Panc1 (cell line): ENCODE measurements around the gene NCAM1. TPM values are rescaled to one million over a fixed set of nuclear protein-coding genes. Genes with fewer than 3 reads are reported as not detected.

Experiments
- ATAC-seq: fragments of 200-7000 bp; cut with Tn5 transposase; 2 replicates; pipeline ENCODE4 v1.9.1; 2020; ENCODE audit warnings: mild to moderate bottlenecking, moderate library complexity
- BruUV-seq: library from RNA; stranded (reverse); fragments of 400-500 nt; replicated peaks from 2 replicates; lab custom pipeline; 2021; lab: Mats Ljungman, UMichigan
- CTCF ChIA-PET: fragments of 300-600 bp; sonication (Branson Sonifier 250); formaldehyde crosslinking; loops from one replicate; lab custom pipeline; 2022; ENCODE audit warnings: antibody characterized with exemption; lab: Charles Lee
- POLR2A ChIA-PET: fragments of 300-600 bp; sonication (Branson Sonifier 250); formaldehyde crosslinking; loops from one replicate; lab custom pipeline; 2022; ENCODE audit warnings: antibody characterized with exemption; lab: Charles Lee
- DNase-seq: peaks from one replicate; pipeline ENCODE4 v3.0.0-alpha.2; 2010; ENCODE audit warnings: low read depth, low spot score
- H3K27ac ChIP-seq: 2 replicates; pipeline ENCODE4 v1.5.1; 2011; ENCODE audit warnings: mild to moderate bottlenecking, low read length, inconsistent platforms
- H3K27me3 ChIP-seq: fragments of 200-500 bp; sonication (Bioruptor generic); 2 replicates; pipeline ENCODE4 v1.6.0; 2014; ENCODE audit warnings: low read length, inconsistent platforms; ENCODE audit not compliant: control insufficient read depth, insufficient read depth
- H3K36me3 ChIP-seq: fragments of 200-500 bp; sonication (Bioruptor generic); 2 replicates; pipeline ENCODE4 v1.5.1; 2014; ENCODE audit warnings: inconsistent platforms, mild to moderate bottlenecking, low read length, moderate library complexity; ENCODE audit not compliant: control insufficient read depth, insufficient read depth
- H3K4me1 ChIP-seq: 2 replicates; pipeline ENCODE4 v1.5.1; 2011; ENCODE audit warnings: inconsistent platforms, mild to moderate bottlenecking, low read length, moderate library complexity; ENCODE audit not compliant: control insufficient read depth, insufficient read depth
- H3K4me3 ChIP-seq, 2 experiments: 2 replicates each; pipeline ENCODE4 v1.5.1; 2011 to 2012; ENCODE audit warnings: low read depth in 2 of 2, low read length in 2 of 2, mild to moderate bottlenecking in 2 of 2, inconsistent platforms in 1 of 2, moderate library complexity in 1 of 2
- H3K9me3 ChIP-seq: fragments of 200-500 bp; sonication (Bioruptor generic); 2 replicates; pipeline ENCODE4 v1.5.1; 2014; ENCODE audit warnings: low read depth, mild to moderate bottlenecking, inconsistent platforms, low read length, moderate library complexity; ENCODE audit not compliant: control insufficient read depth, insufficient read depth
- CTCF ChIP-seq: fragments of 450-650 bp; IDR thresholded peaks from 2 replicates; pipeline ENCODE4 v1.5.1; 2017; ENCODE audit warnings: mild to moderate bottlenecking
- POLR2AphosphoS5 ChIP-seq: IDR thresholded peaks from 2 replicates; pipeline ENCODE4 v1.6.1; 2012; ENCODE audit warnings: mild to moderate bottlenecking, low read depth, low read length, moderate library complexity
- SIN3A ChIP-seq: IDR thresholded peaks from 2 replicates; pipeline ENCODE4 v1.6.1; 2012; ENCODE audit warnings: low read depth, mild to moderate bottlenecking, low read length, moderate library complexity, borderline replicate concordance; ENCODE audit not compliant: insufficient read depth
- TCF7L2 ChIP-seq: IDR thresholded peaks from 2 replicates; pipeline ENCODE4 v1.6.1; 2011; ENCODE audit warnings: mild to moderate bottlenecking, low read depth, low read length, inconsistent platforms
- in situ Hi-C: cut with HindIII; loops from 2 replicates; pipeline ENCODE4 v1.10.0; 2016; ENCODE audit warnings: low sequenced_read_pairs, low pct_unique_long_range_greater_than_20kb
- intact Hi-C: fragments of 100-400 bp; cut with micrococcal nuclease; formaldehyde crosslinking; loops from one replicate; pipeline ENCODE4 v1.10.0; 2022; ENCODE audit not compliant: unreplicated experiment
- total RNA-seq: library from RNA; stranded (reverse); gene quantifications from one replicate; pipeline ENCODE4 v1.2.1, GENCODE V29; 2021; ENCODE audit not compliant: unreplicated experiment
- TF ChIP-seq, protein P1 (sequence below), 2 experiments: IDR thresholded peaks; 2 replicates each; pipeline ENCODE4 v1.6.1; 2011 to 2012; ENCODE audit warnings: low read depth in 2 of 2, control low read depth in 1 of 2, low read length in 1 of 2, mild to moderate bottlenecking in 1 of 2, moderate library complexity in 1 of 2; ENCODE audit not compliant: insufficient read depth in 1 of 2

The NCAM1 gene
- total RNA-seq, 1 experiment from 2014 or later: 0.18 TPM

- ChIA-PET POLR2A (no interaction called here), CTCF (no interaction called here)
- in situ Hi-C loops: no loop called here
- BruUV-seq: no TSS peak
- Histone ChIP-seq H3K4me1 (no peaks in the 10 kb centered on the region), H3K27me3 (no peaks in the 10 kb centered on the region), H3K9me3 (no peaks in the 10 kb centered on the region), H3K27ac (no peak overlapping the region), H3K36me3 (no peaks in the 10 kb centered on the region), H3K4me3 (no peak overlapping the region)
- DNase-seq: no peak
- TF ChIP-seq CTCF (no peak), TCF7L2 (no peak), POLR2AphosphoS5 (no peak), SIN3A (no peak)
- TF ChIP-seq, protein P1, sequence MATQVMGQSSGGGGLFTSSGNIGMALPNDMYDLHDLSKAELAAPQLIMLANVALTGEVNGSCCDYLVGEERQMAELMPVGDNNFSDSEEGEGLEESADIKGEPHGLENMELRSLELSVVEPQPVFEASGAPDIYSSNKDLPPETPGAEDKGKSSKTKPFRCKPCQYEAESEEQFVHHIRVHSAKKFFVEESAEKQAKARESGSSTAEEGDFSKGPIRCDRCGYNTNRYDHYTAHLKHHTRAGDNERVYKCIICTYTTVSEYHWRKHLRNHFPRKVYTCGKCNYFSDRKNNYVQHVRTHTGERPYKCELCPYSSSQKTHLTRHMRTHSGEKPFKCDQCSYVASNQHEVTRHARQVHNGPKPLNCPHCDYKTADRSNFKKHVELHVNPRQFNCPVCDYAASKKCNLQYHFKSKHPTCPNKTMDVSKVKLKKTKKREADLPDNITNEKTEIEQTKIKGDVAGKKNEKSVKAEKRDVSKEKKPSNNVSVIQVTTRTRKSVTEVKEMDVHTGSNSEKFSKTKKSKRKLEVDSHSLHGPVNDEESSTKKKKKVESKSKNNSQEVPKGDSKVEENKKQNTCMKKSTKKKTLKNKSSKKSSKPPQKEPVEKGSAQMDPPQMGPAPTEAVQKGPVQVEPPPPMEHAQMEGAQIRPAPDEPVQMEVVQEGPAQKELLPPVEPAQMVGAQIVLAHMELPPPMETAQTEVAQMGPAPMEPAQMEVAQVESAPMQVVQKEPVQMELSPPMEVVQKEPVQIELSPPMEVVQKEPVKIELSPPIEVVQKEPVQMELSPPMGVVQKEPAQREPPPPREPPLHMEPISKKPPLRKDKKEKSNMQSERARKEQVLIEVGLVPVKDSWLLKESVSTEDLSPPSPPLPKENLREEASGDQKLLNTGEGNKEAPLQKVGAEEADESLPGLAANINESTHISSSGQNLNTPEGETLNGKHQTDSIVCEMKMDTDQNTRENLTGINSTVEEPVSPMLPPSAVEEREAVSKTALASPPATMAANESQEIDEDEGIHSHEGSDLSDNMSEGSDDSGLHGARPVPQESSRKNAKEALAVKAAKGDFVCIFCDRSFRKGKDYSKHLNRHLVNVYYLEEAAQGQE (IDR thresholded peaks at IDR 0.05; ENCODE audit: insufficient read depth in 1 of 2, low read depth in 2 of 2, low read length in 1 of 2): no peak
- intact Hi-C loops: no loop called here
- no peak for ATAC-seq
Observed at GRCh38 chr11:113322158-113322557, 360.9 kb downstream of the NCAM1 start.

- no TSS peak for BruUV-seq
- ChIA-PET CTCF (no interaction called here), POLR2A (no interaction called here)
- in situ Hi-C loops: no loop called here
- H3K27ac ChIP-seq: no peak overlapping the region
- TF ChIP-seq CTCF (no peak), SIN3A (no peak), TCF7L2 (no peak), POLR2AphosphoS5 (no peak)
- TF ChIP-seq, protein P1 (IDR thresholded peaks at IDR 0.05; ENCODE audit: insufficient read depth in 1 of 2, low read depth in 2 of 2, low read length in 1 of 2): no peak
- no peaks in the 10 kb centered on the region for H3K27me3 ChIP-seq
- H3K4me1 ChIP-seq: no peaks in the 10 kb centered on the region
- DNase-seq: no peak
- H3K4me3 ChIP-seq: no peak overlapping the region
- no peaks in the 10 kb centered on the region for H3K9me3 ChIP-seq
- H3K36me3 ChIP-seq: no peaks in the 10 kb centered on the region
- intact Hi-C loops: no loop called here
- ATAC-seq: no peak
Observed at GRCh38 chr11:113324250-113324649, 363.0 kb downstream of the NCAM1 start.
